ENCODE measurements around the gene LSG1.

The LSG1 gene

DNA sequence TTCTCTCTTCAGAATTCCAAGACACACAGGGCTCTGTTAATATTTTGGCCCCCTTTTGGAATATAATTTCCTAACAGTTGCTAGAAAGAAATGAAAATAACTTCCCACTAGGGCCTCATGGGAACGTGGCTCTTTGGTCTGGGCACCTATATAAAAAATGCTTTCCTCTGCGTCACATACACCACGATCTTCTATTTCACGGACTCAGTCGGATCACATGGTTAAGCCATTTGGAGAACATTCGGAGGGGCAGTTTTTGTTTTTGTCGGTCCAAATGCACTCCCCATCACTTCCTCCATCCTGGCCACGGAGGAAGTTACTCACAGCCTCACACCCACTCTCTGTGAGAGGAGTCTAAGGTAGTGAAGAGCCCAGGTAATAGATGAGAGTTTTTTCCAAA lies 59.8 kb downstream of the LSG1 start:
- Histone ChIP-seq H3K79me1 (replicated peaks; ENCODE audit: low read length, poor library complexity, severe bottlenecking) (no peaks in the 10 kb centered on the region), H3K23ac (ENCODE audit: low read length in 2 of 2) (no peak overlapping the region), H4K91ac (ENCODE audit: low read length) (no peak overlapping the region), H3K36me3 (ENCODE audit: control insufficient read depth in 1 of 2, insufficient read depth in 2 of 2, low read depth in 1 of 2, low read length in 2 of 2) (peaks cover 22 to 54% of the 10 kb centered on the region in 2 experiments), H3K4ac (ENCODE audit: low read depth in 1 of 2, low read length in 2 of 2) (no peak overlapping the region), H3K4me1 (ENCODE audit: control insufficient read depth, insufficient read depth, low read depth, low read length) (no peaks in the 10 kb centered on the region), H3K18ac (ENCODE audit: low read depth in 1 of 2, low read length in 2 of 2) (no peak overlapping the region), H3K14ac (ENCODE audit: low read length in 2 of 2) (no peak overlapping the region), H3K4me2 (ENCODE audit: low read length, poor library complexity, severe bottlenecking) (no peak overlapping the region), H2AFZ (ENCODE audit: low read depth, low read length) (no peak overlapping the region), H2BK120ac (ENCODE audit: low read depth, low read length) (no peak overlapping the region), H2BK5ac (ENCODE audit: low read depth, low read length, poor library complexity, severe bottlenecking) (no peak overlapping the region), H2BK15ac (ENCODE audit: low read depth, poor library complexity, severe bottlenecking) (no peak overlapping the region), H3K4me3 (ENCODE audit: insufficient read depth in 1 of 2, low read depth in 1 of 2, low read length in 2 of 2) (no peak overlapping the region), H2AK5ac (ENCODE audit: low read length, severe bottlenecking) (no peak overlapping the region), H3K27ac (ENCODE audit: low read length, poor library complexity, severe bottlenecking) (no peak overlapping the region), H2BK12ac (ENCODE audit: low read length in 2 of 2) (no peak overlapping the region), H3K9ac (ENCODE audit: low read length) (no peak overlapping the region), H4K8ac (ENCODE audit: low read length) (no peak overlapping the region), H3K27me3 (ENCODE audit: control insufficient read depth in 1 of 2, insufficient read depth in 1 of 2, low read length in 2 of 2) (no peaks in the 10 kb centered on the region), H3K9me3 (ENCODE audit: control insufficient read depth, low read length) (no peaks in the 10 kb centered on the region)
- DNase-seq = no peak
- 95% methylated on average over 7 of the region's 8 CpGs for WGBS

- H2BK12ac ChIP-seq (ENCODE audit: low read length in 2 of 2) = no peak overlapping the region
- H3K9me3 ChIP-seq (ENCODE audit: control insufficient read depth, low read length) = no peaks in the 10 kb centered on the region
- H3K4me2 ChIP-seq (ENCODE audit: low read length, poor library complexity, severe bottlenecking) = no peak overlapping the region
- no peak for DNase-seq
- H2BK5ac ChIP-seq (ENCODE audit: low read depth, low read length, poor library complexity, severe bottlenecking) = no peak overlapping the region
- H3K4me1 ChIP-seq (ENCODE audit: control insufficient read depth, insufficient read depth, low read depth, low read length) = peaks cover 3% of the 10 kb centered on the region
- H3K27ac ChIP-seq (ENCODE audit: low read length, poor library complexity, severe bottlenecking) = no peak overlapping the region
- no peak overlapping the region for H3K9ac ChIP-seq (ENCODE audit: low read length)
- 94% methylated on average over 3 of the region's 3 CpGs for WGBS
- H2BK15ac ChIP-seq (ENCODE audit: low read depth, poor library complexity, severe bottlenecking) = no peak overlapping the region
- H3K14ac ChIP-seq (ENCODE audit: low read length in 2 of 2) = no peak overlapping the region
- no peak overlapping the region for H3K23ac ChIP-seq (ENCODE audit: low read length in 2 of 2)
- H4K91ac ChIP-seq (ENCODE audit: low read length) = no peak overlapping the region
- no peaks in the 10 kb centered on the region for H3K27me3 ChIP-seq (ENCODE audit: control insufficient read depth in 1 of 2, insufficient read depth in 1 of 2, low read length in 2 of 2)
- H2BK120ac ChIP-seq (ENCODE audit: low read depth, low read length) = no peak overlapping the region
- H3K4ac ChIP-seq (ENCODE audit: low read depth in 1 of 2, low read length in 2 of 2) = no peak overlapping the region
- no peaks in the 10 kb centered on the region for H3K79me1 ChIP-seq (replicated peaks; ENCODE audit: low read length, poor library complexity, severe bottlenecking)
- no peak overlapping the region for H4K8ac ChIP-seq (ENCODE audit: low read length)
- no peak overlapping the region for H3K18ac ChIP-seq (ENCODE audit: low read depth in 1 of 2, low read length in 2 of 2)
- peaks cover 17 to 53% of the 10 kb centered on the region in 2 experiments for H3K36me3 ChIP-seq (ENCODE audit: control insufficient read depth in 1 of 2, insufficient read depth in 2 of 2, low read depth in 1 of 2, low read length in 2 of 2)
- no peak overlapping the region for H3K4me3 ChIP-seq (ENCODE audit: insufficient read depth in 1 of 2, low read depth in 1 of 2, low read length in 2 of 2)
- H2AFZ ChIP-seq (ENCODE audit: low read depth, low read length) = no peak overlapping the region
- H2AK5ac ChIP-seq (ENCODE audit: low read length, severe bottlenecking) = no peak overlapping the region
Measured at GRCh38 chr3:194610689-194611088, 61.3 kb downstream of the LSG1 start.

DNA sequence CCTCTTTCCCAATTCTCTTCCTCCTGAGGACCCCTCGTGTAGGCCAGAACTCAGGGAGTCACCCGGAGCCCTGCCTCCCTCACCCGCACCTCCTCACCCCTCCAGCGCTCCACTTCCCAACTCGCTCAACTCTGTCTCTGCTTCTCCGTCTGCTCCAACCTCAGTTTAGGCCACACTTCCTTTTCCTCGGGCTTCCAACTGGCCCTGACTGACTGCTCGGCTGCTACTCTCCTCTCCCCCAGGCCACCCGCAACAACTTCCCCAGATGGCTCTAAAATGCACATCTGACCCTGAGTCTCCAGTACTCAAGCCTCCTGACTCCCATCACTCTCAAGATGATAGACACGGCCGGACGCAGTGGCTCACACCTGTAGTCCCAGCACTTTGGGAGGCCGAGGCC lies 62.4 kb downstream of the LSG1 start:
- no peak overlapping the region for H2BK120ac ChIP-seq (ENCODE audit: low read depth, low read length)
- no peak overlapping the region for H3K4ac ChIP-seq (ENCODE audit: low read depth in 1 of 2, low read length in 2 of 2)
- no peak overlapping the region for H2BK5ac ChIP-seq (ENCODE audit: low read depth, low read length, poor library complexity, severe bottlenecking)
- H3K79me1 ChIP-seq (replicated peaks; ENCODE audit: low read length, poor library complexity, severe bottlenecking) = no peaks in the 10 kb centered on the region
- 95% methylated on average over 13 of the region's 13 CpGs for WGBS
- no peak overlapping the region for H4K91ac ChIP-seq (ENCODE audit: low read length)
- no peak overlapping the region for H2AFZ ChIP-seq (ENCODE audit: low read depth, low read length)
- H3K23ac ChIP-seq (ENCODE audit: low read length in 2 of 2) = no peak overlapping the region
- H3K36me3 ChIP-seq (ENCODE audit: control insufficient read depth in 1 of 2, insufficient read depth in 2 of 2, low read depth in 1 of 2, low read length in 2 of 2) = peaks cover 13 to 57% of the 10 kb centered on the region in 2 experiments
- H2BK15ac ChIP-seq (ENCODE audit: low read depth, poor library complexity, severe bottlenecking) = no peak overlapping the region
- no peak overlapping the region for H3K9ac ChIP-seq (ENCODE audit: low read length)
- no peak overlapping the region for H3K27ac ChIP-seq (ENCODE audit: low read length, poor library complexity, severe bottlenecking)
- H2AK5ac ChIP-seq (ENCODE audit: low read length, severe bottlenecking) = no peak overlapping the region
- H3K9me3 ChIP-seq (ENCODE audit: control insufficient read depth, low read length) = no peaks in the 10 kb centered on the region
- H3K14ac ChIP-seq (ENCODE audit: low read length in 2 of 2) = no peak overlapping the region
- peak overlapping the region; percentile 50 for H4K8ac ChIP-seq (ENCODE audit: low read length)
- no peaks in the 10 kb centered on the region for H3K27me3 ChIP-seq (ENCODE audit: control insufficient read depth in 1 of 2, insufficient read depth in 1 of 2, low read length in 2 of 2)
- H3K4me2 ChIP-seq (ENCODE audit: low read length, poor library complexity, severe bottlenecking) = no peak overlapping the region
- H2BK12ac ChIP-seq (ENCODE audit: low read length in 2 of 2) = no peak overlapping the region
- H3K18ac ChIP-seq (ENCODE audit: low read depth in 1 of 2, low read length in 2 of 2) = no peak overlapping the region
- DNase-seq = no peak
- peaks cover 3% of the 10 kb centered on the region for H3K4me1 ChIP-seq (ENCODE audit: control insufficient read depth, insufficient read depth, low read depth, low read length)
- no peak overlapping the region for H3K4me3 ChIP-seq (ENCODE audit: insufficient read depth in 1 of 2, low read depth in 1 of 2, low read length in 2 of 2)

DNA sequence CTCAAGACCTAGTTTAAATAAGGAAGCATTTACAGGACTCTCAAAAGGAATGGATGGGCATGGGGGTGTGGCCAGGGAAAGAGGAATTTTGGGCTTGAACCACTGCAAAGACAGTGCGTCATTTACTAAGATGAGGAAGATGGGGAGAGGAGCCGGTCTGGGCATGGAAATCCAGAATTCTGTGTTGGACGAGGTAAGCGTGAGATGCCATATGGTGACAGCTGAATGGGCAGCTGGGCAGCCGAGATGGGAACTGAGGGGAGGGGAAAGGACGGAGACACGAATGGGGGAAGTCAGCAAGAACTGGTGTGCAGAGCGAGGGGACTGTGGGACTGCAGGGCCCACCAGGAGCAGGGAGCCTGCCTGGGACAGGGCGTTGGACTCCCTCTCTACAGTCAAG lies 63.0 kb downstream of the LSG1 start:
- Histone ChIP-seq H3K9me3 (ENCODE audit: control insufficient read depth, low read length) (no peaks in the 10 kb centered on the region), H3K79me1 (replicated peaks; ENCODE audit: low read length, poor library complexity, severe bottlenecking) (no peaks in the 10 kb centered on the region), H2BK12ac (ENCODE audit: low read length in 2 of 2) (no peak overlapping the region), H2AK5ac (ENCODE audit: low read length, severe bottlenecking) (no peak overlapping the region), H3K4me2 (ENCODE audit: low read length, poor library complexity, severe bottlenecking) (no peak overlapping the region), H3K27me3 (ENCODE audit: control insufficient read depth in 1 of 2, insufficient read depth in 1 of 2, low read length in 2 of 2) (no peaks in the 10 kb centered on the region), H3K36me3 (ENCODE audit: control insufficient read depth in 1 of 2, insufficient read depth in 2 of 2, low read depth in 1 of 2, low read length in 2 of 2) (peaks cover 17 to 59% of the 10 kb centered on the region in 2 experiments), H4K8ac (ENCODE audit: low read length) (no peak overlapping the region), H2BK120ac (ENCODE audit: low read depth, low read length) (no peak overlapping the region), H4K91ac (ENCODE audit: low read length) (no peak overlapping the region), H3K4ac (ENCODE audit: low read depth in 1 of 2, low read length in 2 of 2) (no peak overlapping the region), H3K27ac (ENCODE audit: low read length, poor library complexity, severe bottlenecking) (no peak overlapping the region), H2BK5ac (ENCODE audit: low read depth, low read length, poor library complexity, severe bottlenecking) (no peak overlapping the region), H3K14ac (ENCODE audit: low read length in 2 of 2) (no peak overlapping the region), H3K4me1 (ENCODE audit: control insufficient read depth, insufficient read depth, low read depth, low read length) (peaks cover 3% of the 10 kb centered on the region), H3K4me3 (ENCODE audit: insufficient read depth in 1 of 2, low read depth in 1 of 2, low read length in 2 of 2) (no peak overlapping the region), H2BK15ac (ENCODE audit: low read depth, poor library complexity, severe bottlenecking) (no peak overlapping the region), H2AFZ (ENCODE audit: low read depth, low read length) (no peak overlapping the region), H3K18ac (ENCODE audit: low read depth in 1 of 2, low read length in 2 of 2) (no peak overlapping the region), H3K9ac (ENCODE audit: low read length) (no peak overlapping the region), H3K23ac (ENCODE audit: low read length in 2 of 2) (no peak overlapping the region)
- DNase-seq = no peak
- WGBS = 93% methylated on average over 9 of the region's 9 CpGs
